H1 (cell line): ENCODE data around the gene CXXC4. TPM values are rescaled to one million over a fixed set of nuclear protein-coding genes. Genes with fewer than 3 reads are reported as not detected.

Experiments
- CTCF ChIA-PET: fragments of 300-600 bp; sonication (Branson Sonifier 250); formaldehyde crosslinking; loops from one replicate; lab custom pipeline; 2021; ENCODE audit not compliant: partially characterized antibody; lab: Charles Lee
- POLR2A ChIA-PET: fragments of 300-600 bp; sonication (Branson Sonifier 250); formaldehyde crosslinking; loops from one replicate; lab custom pipeline; 2021; ENCODE audit warnings: inconsistent platforms; ENCODE audit not compliant: partially characterized antibody; lab: Charles Lee
- DNase-seq, 2 experiments: peaks; one replicate each; pipeline versions ENCODE4 v3.0.0 to v3.0.0-alpha.2; 2010 to 2022; ENCODE audit warnings: low spot score in 2 of 2, low read depth in 1 of 2, mixed read lengths in 1 of 2
- FAIRE-seq: peaks from 2 replicates; lab custom pipeline; 2011; peaks lifted over from hg19 to GRCh38; lab: Jason Lieb, UNC
- H2AFZ ChIP-seq: 2 replicates; pipeline ENCODE4 v1.8.1; 2012; ENCODE audit warnings: low read length, inconsistent platforms
- H2AK5ac ChIP-seq: 2 replicates; pipeline ENCODE4 v1.6.1; 2013; ENCODE audit warnings: low read depth, low read length
- H2BK120ac ChIP-seq: replicated peaks from 2 replicates; pipeline ENCODE3; 2013; ENCODE audit warnings: low read depth, low read length, inconsistent platforms
- H2BK12ac ChIP-seq: 2 replicates; pipeline ENCODE4 v1.6.1; 2013; ENCODE audit warnings: low read depth, low read length
- H2BK15ac ChIP-seq: 2 replicates; pipeline ENCODE4 v1.6.1; 2013; ENCODE audit warnings: low read length
- H2BK20ac ChIP-seq: 2 replicates; pipeline ENCODE4 v1.6.1; 2013; ENCODE audit warnings: low read length
- H2BK5ac ChIP-seq: 2 replicates; pipeline ENCODE4 v1.6.1; 2013; ENCODE audit warnings: low read depth, low read length
- H3K14ac ChIP-seq: 2 replicates; pipeline ENCODE4 v1.6.1; 2013; ENCODE audit warnings: inconsistent platforms; ENCODE audit not compliant: insufficient read length
- H3K18ac ChIP-seq: 2 replicates; pipeline ENCODE4 v1.6.1; 2013; ENCODE audit warnings: low read length; ENCODE audit errors: extremely low read depth
- H3K23ac ChIP-seq: 2 replicates; pipeline ENCODE4 v1.6.1; 2013; ENCODE audit warnings: inconsistent platforms; ENCODE audit not compliant: insufficient read length
- H3K23me2 ChIP-seq: 2 replicates; pipeline ENCODE4 v1.6.1; 2013; ENCODE audit warnings: low read depth, low read length
- H3K27ac ChIP-seq: 2 replicates; pipeline ENCODE4 v1.6.1; 2011; ENCODE audit warnings: low read depth, low read length, inconsistent platforms
- H3K27me3 ChIP-seq, 4 experiments: replicated peaks in 1 of 4; 1 replicate in 1 of 4; 2 replicates in 3 of 4; pipeline versions ENCODE4 v1.6.1 to v1.8.1; 2011 to 2013; ENCODE audit warnings: low read length in 3 of 4, mild to moderate bottlenecking in 3 of 4, inconsistent platforms in 2 of 4, mixed read lengths in 2 of 4, moderate library complexity in 1 of 4; ENCODE audit not compliant: control insufficient read depth in 3 of 4, insufficient read depth in 3 of 4; ENCODE audit errors: extremely low read depth in 1 of 4
- H3K36me3 ChIP-seq, 4 experiments: 2 replicates each; pipeline versions ENCODE4 v1.6.1 to v1.8.1; 2011 to 2013; ENCODE audit warnings: mild to moderate bottlenecking in 4 of 4, low read length in 3 of 4, moderate library complexity in 2 of 4, control low read depth in 1 of 4, inconsistent platforms in 1 of 4; ENCODE audit not compliant: insufficient read depth in 4 of 4, control insufficient read depth in 2 of 4
- H3K4ac ChIP-seq: replicated peaks from 2 replicates; pipeline ENCODE3; 2013; ENCODE audit warnings: low read length, low read depth, mixed read lengths, inconsistent platforms; ENCODE audit not compliant: insufficient read length
- H3K4me1 ChIP-seq, 4 experiments: replicated peaks in 1 of 4; 1 replicate in 1 of 4; 2 replicates in 3 of 4; pipeline versions ENCODE4 v1.6.1 to v1.8.1; 2011 to 2013; ENCODE audit warnings: low read length in 3 of 4, inconsistent platforms in 2 of 4, mixed read lengths in 1 of 4; ENCODE audit not compliant: insufficient read depth in 4 of 4, control insufficient read depth in 3 of 4
- H3K4me2 ChIP-seq, 2 experiments: 2 replicates each; pipeline versions ENCODE4 v1.6.1 to v1.8.1; 2011 to 2013; ENCODE audit warnings: low read depth in 2 of 2, low read length in 2 of 2, control low read depth in 1 of 2, inconsistent platforms in 1 of 2, mild to moderate bottlenecking in 1 of 2; ENCODE audit not compliant: insufficient read depth in 1 of 2
- H3K4me3 ChIP-seq, 4 experiments: fragments of 200-600, 300-600 bp in 1 of 4; sonication (generic), shearing (Covaris generic), sonication (Bioruptor Twin) in 1 of 4; 2 replicates each; pipeline versions ENCODE4 v1.5.1 to v1.8.1; 2011 to 2016; ENCODE audit warnings: low read length in 4 of 4, low read depth in 3 of 4, control low read depth in 2 of 4, inconsistent platforms in 2 of 4, mild to moderate bottlenecking in 2 of 4, mixed read lengths in 1 of 4, moderate library complexity in 1 of 4; ENCODE audit not compliant: insufficient read depth in 2 of 4; ENCODE audit errors: extremely low read depth in 1 of 4
- H3K56ac ChIP-seq: replicated peaks from 2 replicates; pipeline ENCODE3; 2013; ENCODE audit warnings: low read depth, mild to moderate bottlenecking, mixed read lengths, low read length, inconsistent platforms; ENCODE audit not compliant: insufficient read length
- H3K79me1 ChIP-seq: 2 replicates; pipeline ENCODE4 v1.6.1; 2013; ENCODE audit warnings: low read depth, low read length, control low read depth
- H3K79me2 ChIP-seq, 2 experiments: 2 replicates each; pipeline versions ENCODE4 v1.6.1 to v1.8.1; 2012 to 2013; ENCODE audit warnings: low read length in 2 of 2, mild to moderate bottlenecking in 2 of 2, inconsistent platforms in 1 of 2; ENCODE audit not compliant: insufficient read depth in 2 of 2, control insufficient read depth in 1 of 2
- H3K9ac ChIP-seq, 4 experiments: replicated peaks in 1 of 4; 1 replicate in 1 of 4; 2 replicates in 3 of 4; pipeline versions ENCODE4 v1.6.1 to v1.8.1; 2011 to 2013; ENCODE audit warnings: low read depth in 3 of 4, low read length in 3 of 4, control low read depth in 2 of 4, mild to moderate bottlenecking in 2 of 4, moderate library complexity in 2 of 4, inconsistent platforms in 1 of 4; ENCODE audit errors: extremely low read depth in 1 of 4
- H3K9me3 ChIP-seq, 2 experiments: 2 replicates each; pipeline versions ENCODE4 v1.6.1 to v1.8.1; 2012 to 2013; ENCODE audit warnings: mild to moderate bottlenecking in 2 of 2, moderate library complexity in 2 of 2, control low read depth in 1 of 2, inconsistent platforms in 1 of 2, low read depth in 1 of 2, low read length in 1 of 2, mixed read lengths in 1 of 2; ENCODE audit not compliant: insufficient read depth in 2 of 2
- H4K20me1 ChIP-seq, 2 experiments: replicated peaks in 1 of 2; 2 replicates each; pipeline versions ENCODE3 to v1.8.1; 2011 to 2013; ENCODE audit warnings: inconsistent platforms in 2 of 2, low read length in 2 of 2, mild to moderate bottlenecking in 1 of 2; ENCODE audit not compliant: insufficient read depth in 2 of 2, control insufficient read depth in 1 of 2
- H4K5ac ChIP-seq: 2 replicates; pipeline ENCODE4 v1.6.1; 2013; ENCODE audit warnings: low read length, low read depth, mixed read lengths, inconsistent platforms; ENCODE audit not compliant: insufficient read length
- H4K8ac ChIP-seq: 2 replicates; pipeline ENCODE4 v1.8.0; 2013; ENCODE audit warnings: mild to moderate bottlenecking, moderate library complexity, low read length, inconsistent platforms; ENCODE audit not compliant: insufficient read depth; ENCODE audit errors: extremely low read depth
- H4K91ac ChIP-seq: replicated peaks from 2 replicates; pipeline ENCODE3; 2013; ENCODE audit warnings: low read length, mixed read lengths, inconsistent platforms; ENCODE audit not compliant: insufficient read length
- ATF3 ChIP-seq: IDR thresholded peaks from 2 replicates; pipeline ENCODE4 v1.6.1; 2011; ENCODE audit warnings: low read depth, mild to moderate bottlenecking, low read length; ENCODE audit not compliant: insufficient read depth
- CBX8 ChIP-seq: fragments of 300-800, 300-1000 bp; sonication (generic); IDR thresholded peaks from 2 replicates; pipeline ENCODE4 v1.7.1; 2016; ENCODE audit warnings: low read depth, low read length, borderline replicate concordance
- CHD2 ChIP-seq: IDR thresholded peaks from 2 replicates; pipeline ENCODE4 v1.6.1; 2012; ENCODE audit warnings: low read length, improper control_type of control experiment
- MAX ChIP-seq: IDR thresholded peaks from 2 replicates; pipeline ENCODE4 v1.6.1; 2012; ENCODE audit warnings: inconsistent platforms
- NRF1 ChIP-seq: IDR thresholded peaks from 2 replicates; pipeline ENCODE4 v1.6.1; 2011; ENCODE audit warnings: mild to moderate bottlenecking, low read depth, low read length, improper control_type of control experiment
- SIN3A ChIP-seq, 2 experiments: IDR thresholded peaks in 1 of 2; conservative IDR thresholded peaks in 1 of 2; 2 replicates each; pipeline ENCODE4 v1.6.1; 2011 to 2012; ENCODE audit warnings: low read length in 2 of 2, improper control_type of control experiment in 1 of 2, low read depth in 1 of 2, mild to moderate bottlenecking in 1 of 2
- SP1 ChIP-seq: IDR thresholded peaks from 2 replicates; pipeline ENCODE4 v1.6.1; 2011; ENCODE audit warnings: low read depth, low read length
- TEAD4 ChIP-seq: IDR thresholded peaks from 2 replicates; pipeline ENCODE4 v1.6.1; 2012; ENCODE audit warnings: low read depth, low read length, inconsistent platforms, mixed read lengths
- WGBS, 2 experiments: shearing (Covaris generic) in 1 of 2; methylation state at CpG; one replicate each; pipeline versions ENCODE4 v1.1.6 to v1.1.7; 2013 to 2015; ENCODE audit warnings: low lambda C conversion rate in 2 of 2, mixed read lengths in 2 of 2, inconsistent platforms in 1 of 2, low coverage in 1 of 2, missing lambda C conversion rate in 1 of 2; ENCODE audit not compliant: insufficient replicate concordance in 2 of 2, insufficient coverage in 1 of 2, insufficient read length in 1 of 2; ENCODE audit errors: extremely low coverage in 1 of 2, missing lambda C conversion rate in 1 of 2; 5-methylcytosine and 5-hydroxymethylcytosine counted together
- polyA plus RNA-seq, 7 experiments: library from polyadenylated mRNA; depleted of rRNA in 3 of 7; stranded (reverse) in 5 of 7; unstranded in 2 of 7; fragments of >200 nt in 5 of 7; fragments of 200-250 nt in 2 of 7; gene quantifications; 1 replicate in 5 of 7; 2 replicates in 1 of 7; 4 replicates in 1 of 7; pipeline versions ENCODE4 v1.2.1 to v1.2.3, GENCODE V29; 2011 to 2013; ENCODE audit warnings: missing spikeins in 2 of 7, mixed read lengths in 2 of 7
- total RNA-seq: library from RNA; stranded (reverse); fragmentation: NEBNext Ultra II Directional; extraction: Animal tissue kit (Norgen Biotek cat#: 25700); gene quantifications from 2 replicates; pipeline ENCODE4 v1.2.1, GENCODE V29; 2021

The CXXC4 gene
- total and polyA plus RNA-seq, 2 of the 8 experiments (the other 6 are each of a cell fraction or from before 2014, with no cell fraction given): 1.3 to 1.8 TPM

- Histone ChIP-seq H2BK5ac (no peak overlapping the region), H2BK15ac (no peak overlapping the region), H3K4me1 (peaks cover 0 to 7% (median 2%) of the 10 kb centered on the region in 4 experiments; a peak in 3 of 7 replicates), H3K79me2 (peaks cover 0 to 5% of the 10 kb centered on the region in 2 experiments; a peak in 1 of 4 replicates), H3K4me2 (peak overlapping the region in 1 of 2 experiments; percentile 24; a peak in 1 of 4 replicates), H3K27me3 (no peaks in the 10 kb centered on the region), H3K14ac (no peak overlapping the region), H4K91ac (no peak overlapping the region), H3K9me3 (no peaks in the 10 kb centered on the region), H3K23me2 (peaks cover 10% of the 10 kb centered on the region), H3K9ac (no peak overlapping the region), H4K5ac (no peak overlapping the region), H3K4me3 (0 out of 8 replicates have a peak overlapping the region, but pooled peaks of 1 of the 4 experiments have one; percentile 26), H3K36me3 (no peaks in the 10 kb centered on the region), H4K20me1 (no peaks in the 10 kb centered on the region), H2AFZ (no peak overlapping the region), H3K23ac (no peak overlapping the region), H3K4ac (no peak overlapping the region), H2BK120ac (no peak overlapping the region), H4K8ac (no peak overlapping the region), H2BK12ac (no peak overlapping the region), H3K79me1 (no peaks in the 10 kb centered on the region), H2BK20ac (no peak overlapping the region), H2AK5ac (no peak overlapping the region), H3K18ac (no peak overlapping the region), H3K27ac (no peak overlapping the region), H3K56ac (no peak overlapping the region)
- ChIA-PET POLR2A (no interaction called here), CTCF (no interaction called here)
- FAIRE-seq (no peak), DNase-seq (no peak)
- TF ChIP-seq CHD2: no peak
- TF ChIP-seq TEAD4: no peak
- 0 out of 2 replicates have a peak, but pooled peaks have one; percentile 18 for TF ChIP-seq SP1
- no peak for TF ChIP-seq ATF3
- no peak for TF ChIP-seq MAX
- no peak for TF ChIP-seq SIN3A (conservative IDR thresholded peaks at IDR 0.05 in 1 of 2, IDR thresholded peaks at IDR 0.05 in 1 of 2; ENCODE audit: low read depth in 1 of 2, low read length in 2 of 2)
- no peak for TF ChIP-seq CBX8
- TF ChIP-seq NRF1: no peak
- 91% methylated on average over 2 of the region's 2 CpGs; no CpG with 5 or more reads in 1 of the 2 experiments for WGBS, 2 experiments
Measured at GRCh38 chr4:104486716-104487504, 7.8 kb downstream of the CXXC4 start.
